ENCODE results near the gene C17orf113. TPM values are rescaled to one million over a fixed set of nuclear protein-coding genes. Genes with fewer than 3 reads are reported as not detected.

Gene C17orf113
- total and polyA plus RNA-seq, 2 of the 13 experiments (the other 11 are each of a cell fraction or from before 2014, with no cell fraction given), result 0.87 to 1.1 TPM

- TF ChIP-seq ZNF331 (CRISPR knock-in tag; IDR thresholded peaks at IDR 0.05) (no peak), MTERF4 (CRISPR knock-in tag; IDR thresholded peaks at IDR 0.05) (no peak), ZNF543 (CRISPR knock-in tag; IDR thresholded peaks at IDR 0.05) (no peak), STAT6 (CRISPR knock-in tag; IDR thresholded peaks at IDR 0.05; ENCODE audit: borderline replicate concordance) (no peak), ZFP36 (IDR thresholded peaks at IDR 0.05; ENCODE audit: borderline replicate concordance, low read depth, low read length, partially characterized antibody) (no peak), MED8 (CRISPR knock-in tag; IDR thresholded peaks at IDR 0.05; ENCODE audit: insufficient replicate concordance) (peak; percentile 28), ZNF619 (CRISPR knock-in tag; IDR thresholded peaks at IDR 0.05) (no peak; the same call in 1 of the 2 replicates), SNAPC5 (CRISPR knock-in tag; IDR thresholded peaks at IDR 0.05; ENCODE audit: borderline replicate concordance) (no peak), DMAP1 (CRISPR knock-in tag; IDR thresholded peaks at IDR 0.05) (peak; percentile 31; the same call in 1 of the 2 replicates), ZNF3 (CRISPR knock-in tag; IDR thresholded peaks at IDR 0.05) (0 out of 2 replicates have a peak, but pooled peaks have one; percentile 37), NCOA2 (CRISPR knock-in tag; IDR thresholded peaks at IDR 0.05) (0 out of 2 replicates have a peak, but pooled peaks have one; percentile 24), GTF2F1 (IDR thresholded peaks at IDR 0.05; ENCODE audit: low read length) (no peak), WIZ (CRISPR knock-in tag; IDR thresholded peaks at IDR 0.05) (no peak), SATB2 (CRISPR knock-in tag; IDR thresholded peaks at IDR 0.05) (no peak), ZNF740 (CRISPR knock-in tag; IDR thresholded peaks at IDR 0.05) (no peak), ZNF383 (CRISPR knock-in tag; IDR thresholded peaks at IDR 0.05; ENCODE audit: borderline replicate concordance) (no peak), TOE1 (CRISPR knock-in tag; IDR thresholded peaks at IDR 0.05) (no peak), ZNF431 (CRISPR knock-in tag; IDR thresholded peaks at IDR 0.05; ENCODE audit: borderline replicate concordance, low read depth) (no peak), THRA (CRISPR knock-in tag; IDR thresholded peaks at IDR 0.05; ENCODE audit: borderline replicate concordance) (0 out of 2 replicates have a peak, but pooled peaks have one; percentile 37), SMARCE1 (IDR thresholded peaks at IDR 0.05; ENCODE audit: borderline replicate concordance) (no peak), POLR2A (IDR thresholded peaks at IDR 0.05; ENCODE audit: insufficient read depth in 1 of 2, low read depth in 2 of 2, low read length in 2 of 2) (peak in 1 of 2 experiments; percentile 45; a peak in 1 of 4 replicates), ZBTB1 (CRISPR knock-in tag; IDR thresholded peaks at IDR 0.05; ENCODE audit: borderline replicate concordance) (no peak), ZSCAN30 (CRISPR knock-in tag; IDR thresholded peaks at IDR 0.05) (no peak)
Measured at GRCh38 chr17:42027961-42028790, 22.2 kb downstream of the C17orf113 start (continued).

Data from HepG2 (cell line).